Measurements from ENCODE around the gene AKR7A2.

AKR7A2 gene

DNA sequence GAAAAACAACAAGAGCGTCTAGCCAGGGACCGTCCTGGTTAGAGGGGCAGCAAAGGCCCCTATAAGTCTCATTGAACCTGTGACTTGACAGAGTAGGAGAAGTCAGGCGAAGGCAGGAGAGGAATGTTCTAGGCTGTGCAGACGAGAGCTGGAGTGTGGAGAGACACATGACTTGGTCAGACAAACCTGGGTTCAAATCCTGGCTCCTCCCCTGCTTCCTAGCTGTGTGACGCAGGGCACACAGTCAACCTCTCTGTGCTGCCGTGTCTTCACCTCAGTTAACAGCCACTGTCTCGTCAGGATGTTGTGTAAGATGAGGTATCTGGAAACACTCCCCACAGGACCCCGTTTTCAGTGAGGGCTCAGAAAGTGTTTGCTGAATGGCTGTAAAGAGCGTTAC is 15.8 kb upstream of the AKR7A2 start:
- H3K4me3 ChIP-seq (ENCODE audit: control insufficient read depth, low read depth, low read length): no peak overlapping the region
- DNase-seq (ENCODE audit: low read depth): no peak
- TF ChIP-seq, protein P1, sequence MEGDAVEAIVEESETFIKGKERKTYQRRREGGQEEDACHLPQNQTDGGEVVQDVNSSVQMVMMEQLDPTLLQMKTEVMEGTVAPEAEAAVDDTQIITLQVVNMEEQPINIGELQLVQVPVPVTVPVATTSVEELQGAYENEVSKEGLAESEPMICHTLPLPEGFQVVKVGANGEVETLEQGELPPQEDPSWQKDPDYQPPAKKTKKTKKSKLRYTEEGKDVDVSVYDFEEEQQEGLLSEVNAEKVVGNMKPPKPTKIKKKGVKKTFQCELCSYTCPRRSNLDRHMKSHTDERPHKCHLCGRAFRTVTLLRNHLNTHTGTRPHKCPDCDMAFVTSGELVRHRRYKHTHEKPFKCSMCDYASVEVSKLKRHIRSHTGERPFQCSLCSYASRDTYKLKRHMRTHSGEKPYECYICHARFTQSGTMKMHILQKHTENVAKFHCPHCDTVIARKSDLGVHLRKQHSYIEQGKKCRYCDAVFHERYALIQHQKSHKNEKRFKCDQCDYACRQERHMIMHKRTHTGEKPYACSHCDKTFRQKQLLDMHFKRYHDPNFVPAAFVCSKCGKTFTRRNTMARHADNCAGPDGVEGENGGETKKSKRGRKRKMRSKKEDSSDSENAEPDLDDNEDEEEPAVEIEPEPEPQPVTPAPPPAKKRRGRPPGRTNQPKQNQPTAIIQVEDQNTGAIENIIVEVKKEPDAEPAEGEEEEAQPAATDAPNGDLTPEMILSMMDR (conservative IDR thresholded peaks at IDR 0.05; ENCODE audit: control insufficient read depth, insufficient read depth, low read depth, low read length): no peak

DNA sequence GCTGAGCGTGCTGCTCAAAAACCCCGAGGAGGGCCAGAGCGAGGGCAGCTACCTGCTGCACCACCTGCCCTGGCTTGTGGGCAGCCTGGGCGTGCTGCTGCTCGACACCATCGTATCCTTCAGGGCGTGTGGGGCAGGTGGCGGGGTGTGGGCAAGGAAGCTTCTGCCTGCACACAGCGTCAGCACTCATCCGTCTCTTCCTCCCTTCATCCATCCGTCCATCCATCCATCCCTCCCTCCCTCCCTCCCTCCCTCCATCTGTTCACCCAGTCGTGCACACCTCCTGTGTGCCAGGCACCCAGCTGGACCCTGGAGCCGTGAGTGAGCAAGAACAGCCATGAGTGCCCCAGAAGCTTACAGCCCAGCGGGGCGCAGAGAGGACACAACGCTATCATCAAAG is 15.4 kb upstream of the AKR7A2 start:
- no peak overlapping the region for H3K4me3 ChIP-seq (ENCODE audit: control insufficient read depth, low read depth, low read length)
- TF ChIP-seq, protein P1 (conservative IDR thresholded peaks at IDR 0.05; ENCODE audit: control insufficient read depth, insufficient read depth, low read depth, low read length): no peak
- DNase-seq (ENCODE audit: low read depth): no peak

DNA sequence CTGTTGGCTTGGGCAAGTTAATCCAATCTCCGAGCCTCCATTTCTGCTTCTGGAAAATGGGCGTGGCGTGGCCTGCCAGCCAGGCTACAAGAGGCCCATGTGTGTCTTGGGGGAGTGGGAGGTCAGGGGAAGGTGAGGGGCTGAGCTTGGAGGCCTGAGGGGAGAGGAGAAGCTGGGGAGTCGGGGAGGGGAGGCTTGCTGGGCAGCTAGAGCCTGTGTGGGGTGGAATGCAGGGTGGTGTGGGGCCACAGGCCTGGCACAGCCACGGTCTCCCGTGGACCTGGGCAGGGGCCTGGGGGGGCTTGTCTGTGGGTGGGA is 14.8 kb upstream of the AKR7A2 start:
- no peak for DNase-seq (ENCODE audit: low read depth)
- H3K4me3 ChIP-seq (ENCODE audit: control insufficient read depth, low read depth, low read length): no peak overlapping the region
- TF ChIP-seq, protein P1 (conservative IDR thresholded peaks at IDR 0.05; ENCODE audit: control insufficient read depth, insufficient read depth, low read depth, low read length): no peak

DNA sequence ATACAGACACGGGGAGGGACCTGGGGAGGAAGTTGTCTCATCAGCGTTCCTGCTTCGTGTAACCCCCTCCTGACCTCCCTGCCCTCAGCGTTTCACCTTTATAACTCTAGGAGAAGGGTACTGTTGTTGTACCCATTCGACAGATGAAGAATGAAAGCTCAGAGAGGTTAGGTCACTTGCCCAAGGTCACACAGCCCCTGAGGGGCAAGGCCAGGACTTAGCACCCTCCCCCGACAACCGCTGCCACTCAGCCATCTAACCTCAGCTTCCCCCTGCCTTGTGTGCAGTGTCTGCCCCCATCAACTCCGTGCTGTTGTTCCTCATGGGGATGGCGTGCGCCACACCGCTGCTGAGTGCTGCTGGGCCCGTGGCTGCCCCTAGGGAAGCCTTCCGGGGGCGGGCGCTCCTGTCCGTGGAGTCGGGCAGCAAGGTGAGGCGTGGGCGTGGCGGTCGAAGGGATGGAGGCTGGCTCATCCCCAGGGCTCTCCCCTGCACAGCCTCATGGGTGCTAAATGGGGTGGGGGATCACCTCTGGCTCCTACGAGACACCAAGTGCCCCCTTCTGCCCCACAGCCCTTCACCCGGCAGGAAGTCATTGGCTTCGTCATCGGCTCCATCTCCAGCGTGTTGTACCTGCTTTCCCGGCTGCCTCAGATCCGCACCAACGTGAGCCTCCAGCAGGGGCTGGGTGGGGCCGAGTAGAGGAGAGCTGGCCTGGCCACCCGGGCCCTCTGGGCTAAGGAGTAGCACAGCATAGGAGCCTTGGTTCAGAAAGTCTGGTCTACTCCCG is 14.2 kb upstream of the AKR7A2 start:
- DNase-seq (ENCODE audit: low read depth): no peak
- TF ChIP-seq, protein P1 (conservative IDR thresholded peaks at IDR 0.05; ENCODE audit: control insufficient read depth, insufficient read depth, low read depth, low read length): no peak
- H3K4me3 ChIP-seq (ENCODE audit: control insufficient read depth, low read depth, low read length): no peak overlapping the region

DNA sequence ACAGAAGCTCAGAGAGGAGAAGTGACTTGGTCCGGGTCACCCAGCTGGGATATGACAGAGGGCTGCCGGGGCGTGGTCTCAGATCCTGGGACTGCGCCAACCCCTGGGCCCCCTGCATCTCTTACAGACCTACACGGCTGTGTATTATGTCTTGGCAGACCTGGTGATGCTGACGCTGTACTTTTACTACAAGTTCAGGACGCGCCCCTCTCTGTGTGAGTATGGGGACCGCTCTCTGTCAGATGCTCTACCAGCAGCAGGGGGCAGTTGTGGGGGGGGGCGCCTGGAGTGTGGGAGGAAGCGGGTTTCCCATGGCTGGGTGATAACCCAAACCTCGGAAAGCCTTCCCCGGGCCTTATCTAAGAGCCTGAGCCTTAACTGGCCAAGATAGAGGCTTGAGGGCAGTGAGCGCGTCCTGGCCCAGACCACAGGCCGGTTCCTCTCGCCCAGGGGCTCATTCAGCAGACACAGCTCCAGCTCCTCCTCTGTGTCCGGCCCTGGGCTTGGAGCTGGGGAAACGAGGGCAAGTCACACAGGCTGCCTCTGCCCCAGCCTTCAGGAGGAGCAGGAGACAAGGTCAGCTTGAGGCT is 13.5 kb upstream of the AKR7A2 start:
- TF ChIP-seq, protein P1 (conservative IDR thresholded peaks at IDR 0.05; ENCODE audit: control insufficient read depth, insufficient read depth, low read depth, low read length): no peak
- H3K4me3 ChIP-seq (ENCODE audit: control insufficient read depth, low read depth, low read length): no peak overlapping the region
- DNase-seq (ENCODE audit: low read depth): no peak

DNA sequence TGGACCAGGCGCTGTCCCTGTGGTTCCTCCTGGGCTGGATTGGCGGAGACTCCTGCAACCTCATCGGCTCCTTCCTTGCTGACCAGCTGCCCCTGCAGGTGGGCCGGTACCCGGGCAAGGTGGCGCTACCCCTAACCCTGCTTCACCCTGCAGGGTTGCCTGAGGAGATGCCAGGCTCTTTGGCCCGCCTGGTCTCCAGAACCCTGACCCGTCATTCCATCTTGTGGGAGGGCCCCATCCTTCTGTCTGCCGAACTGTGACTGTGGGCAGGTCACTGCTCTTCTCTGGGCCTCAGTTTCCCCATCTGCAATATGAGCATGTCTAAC is 12.7 kb upstream of the AKR7A2 start:
- TF ChIP-seq, protein P1 (conservative IDR thresholded peaks at IDR 0.05; ENCODE audit: control insufficient read depth, insufficient read depth, low read depth, low read length): no peak
- no peak for DNase-seq (ENCODE audit: low read depth)
- H3K4me3 ChIP-seq (ENCODE audit: control insufficient read depth, low read depth, low read length): no peak overlapping the region

All from fibroblast of mammary gland (primary cell).